CD4-positive, alpha-beta T cell treated with Interferon alpha-2 for 1 hour (primary cell): ENCODE data around the gene HDGFL2.

Experiments used
- DNase-seq, 2 donors: peaks; one replicate each; pipeline ENCODE4 v3.0.0-alpha.2; 2020 to 2022

Gene HDGFL2

GRCh38 chr19:4499855-4500254 lies 27.8 kb downstream of the HDGFL2 start:
- DNase-seq = no peak

- DNase-seq = no peak
Observed at GRCh38 chr19:4500841-4501591, 28.9 kb downstream of the HDGFL2 start.

- no peak for DNase-seq
Observed at GRCh38 chr19:4501691-4502090, 29.6 kb downstream of the HDGFL2 start.

GRCh38 chr19:4502282-4503131 lies 30.4 kb downstream of the HDGFL2 start:
- no peak for DNase-seq

GRCh38 chr19:4503132-4503824 lies 31.2 kb downstream of the HDGFL2 start:
- DNase-seq = no peak

- DNase-seq = no peak
Observed at GRCh38 chr19:4503825-4504170, 31.7 kb downstream of the HDGFL2 start.

- no peak for DNase-seq
Observed at GRCh38 chr19:4504297-4504701, 32.2 kb downstream of the HDGFL2 start.

GRCh38 chr19:4504891-4505569 lies 32.9 kb downstream of the HDGFL2 start:
- no peak for DNase-seq

GRCh38 chr19:4505570-4506448 lies 33.7 kb downstream of the HDGFL2 start:
- DNase-seq = no peak

GRCh38 chr19:4506449-4507149 lies 34.5 kb downstream of the HDGFL2 start:
- no peak for DNase-seq

GRCh38 chr19:4507150-4507452 lies 35.0 kb downstream of the HDGFL2 start:
- no peak for DNase-seq

- DNase-seq = no peak
Observed at GRCh38 chr19:4507804-4508203, 35.7 kb downstream of the HDGFL2 start.

- DNase-seq = no peak
Observed at GRCh38 chr19:4508698-4509097, 36.6 kb downstream of the HDGFL2 start.

GRCh38 chr19:4510435-4511255 lies 38.5 kb downstream of the HDGFL2 start:
- DNase-seq = no peak

GRCh38 chr19:4511300-4512054 lies 39.4 kb downstream of the HDGFL2 start:
- DNase-seq = no peak

- DNase-seq = no peak
Observed at GRCh38 chr19:4512070-4512469, 40.0 kb downstream of the HDGFL2 start.

- no peak for DNase-seq
Observed at GRCh38 chr19:4513248-4513647, 41.2 kb downstream of the HDGFL2 start.

GRCh38 chr19:4515732-4516131 lies 43.6 kb downstream of the HDGFL2 start:
- no peak for DNase-seq

- no peak for DNase-seq
Observed at GRCh38 chr19:4516199-4516938, 44.3 kb downstream of the HDGFL2 start.
